Hepatocyte (in vitro differentiated cells): ENCODE results near the gene GPR157. TPM values are rescaled to one million over a fixed set of nuclear protein-coding genes. Genes with fewer than 3 reads are reported as not detected.

Experiments
- DNase-seq: peaks from one replicate; pipeline ENCODE4 v3.0.0-alpha.2; 2016; ENCODE audit warnings: low spot score
- H2AFZ ChIP-seq: fragments of 200-600 bp; sonication (generic); 2 replicates; pipeline ENCODE4 v1.6.0; 2016; ENCODE audit warnings: antibody characterized with exemption, mild to moderate bottlenecking
- H3K27ac ChIP-seq: fragments of 200-600 bp; sonication (generic); 2 replicates; pipeline ENCODE4 v1.5.1; 2016; ENCODE audit warnings: mild to moderate bottlenecking
- H3K27me3 ChIP-seq: fragments of 200-600 bp; sonication (generic); 2 replicates; pipeline ENCODE4 v1.6.1; 2016
- H3K36me3 ChIP-seq: fragments of 200-600 bp; sonication (generic); replicated peaks from 2 replicates; pipeline ENCODE4 v1.5.1; 2016; ENCODE audit warnings: low read depth; ENCODE audit not compliant: insufficient read depth
- H3K4me1 ChIP-seq: fragments of 200-600 bp; sonication (generic); 2 replicates; pipeline ENCODE4 v1.5.1; 2016; ENCODE audit warnings: mild to moderate bottlenecking, moderate library complexity; ENCODE audit not compliant: insufficient read depth
- H3K4me2 ChIP-seq: fragments of 200-600 bp; sonication (generic); 2 replicates; pipeline ENCODE4 v1.6.0; 2016
- H3K4me3 ChIP-seq: fragments of 200-600 bp; sonication (generic); 2 replicates; pipeline ENCODE4 v1.5.1; 2016; ENCODE audit warnings: mild to moderate bottlenecking
- H3K79me2 ChIP-seq: fragments of 200-600 bp; sonication (generic); 2 replicates; pipeline ENCODE4 v1.6.0; 2017; ENCODE audit warnings: mild to moderate bottlenecking
- H3K9me2 ChIP-seq: fragments of 200-600 bp; sonication (generic); replicated peaks from 2 replicates; pipeline ENCODE4 v1.6.0; 2017; ENCODE audit warnings: mild to moderate bottlenecking; ENCODE audit not compliant: insufficient read depth
- H3K9me3 ChIP-seq: fragments of 200-600 bp; sonication (generic); 2 replicates; pipeline ENCODE4 v1.5.1; 2016; ENCODE audit warnings: low read depth, mild to moderate bottlenecking
- H4K20me1 ChIP-seq: fragments of 200-600 bp; sonication (generic); 2 replicates; pipeline ENCODE4 v1.6.0; 2016; ENCODE audit warnings: mild to moderate bottlenecking; ENCODE audit not compliant: insufficient read depth, poor library complexity, severe bottlenecking
- EZH2 ChIP-seq: fragments of 200-600 bp; sonication (generic); IDR thresholded peaks from 2 replicates; pipeline ENCODE4 v1.6.1; 2016; ENCODE audit warnings: antibody characterized with exemption, mild to moderate bottlenecking, borderline replicate concordance
- EZH2phosphoT487 ChIP-seq: fragments of 200-600 bp; sonication (generic); IDR thresholded peaks from one replicate; pipeline ENCODE4 v1.6.1; 2018; ENCODE audit warnings: antibody characterized with exemption, mild to moderate bottlenecking, low read depth, moderate library complexity; ENCODE audit not compliant: unreplicated experiment, severe bottlenecking
- WGBS: methylation state at CpG from one replicate; pipeline ENCODE4 v1.1.6; 2016; ENCODE audit warnings: low lambda C conversion rate; ENCODE audit errors: missing lambda C conversion rate; 5-methylcytosine and 5-hydroxymethylcytosine counted together
- polyA plus RNA-seq: library from polyadenylated mRNA; unstranded; fragments of >200 nt; fragmentation: Nextera tagmentation; extraction: Ambion mirVana; gene quantifications from 2 replicates; pipeline ENCODE4 v1.2.1, GENCODE V29; 2016
- total RNA-seq: library from RNA; depleted of rRNA; stranded (reverse); fragments of >200 nt; gene quantifications from 2 replicates; pipeline ENCODE4 v1.2.3, GENCODE V29; 2014
- TF ChIP-seq, protein P1 (sequence below): fragments of 200-600 bp; sonication (generic); IDR thresholded peaks from 2 replicates; pipeline ENCODE4 v1.5.1; 2016; ENCODE audit warnings: antibody characterized with exemption, mild to moderate bottlenecking; ENCODE audit not compliant: poor library complexity

Gene GPR157
- total and polyA plus RNA-seq, 2 experiments from 2014 or later, result 14.4 to 18.6 TPM

DNA sequence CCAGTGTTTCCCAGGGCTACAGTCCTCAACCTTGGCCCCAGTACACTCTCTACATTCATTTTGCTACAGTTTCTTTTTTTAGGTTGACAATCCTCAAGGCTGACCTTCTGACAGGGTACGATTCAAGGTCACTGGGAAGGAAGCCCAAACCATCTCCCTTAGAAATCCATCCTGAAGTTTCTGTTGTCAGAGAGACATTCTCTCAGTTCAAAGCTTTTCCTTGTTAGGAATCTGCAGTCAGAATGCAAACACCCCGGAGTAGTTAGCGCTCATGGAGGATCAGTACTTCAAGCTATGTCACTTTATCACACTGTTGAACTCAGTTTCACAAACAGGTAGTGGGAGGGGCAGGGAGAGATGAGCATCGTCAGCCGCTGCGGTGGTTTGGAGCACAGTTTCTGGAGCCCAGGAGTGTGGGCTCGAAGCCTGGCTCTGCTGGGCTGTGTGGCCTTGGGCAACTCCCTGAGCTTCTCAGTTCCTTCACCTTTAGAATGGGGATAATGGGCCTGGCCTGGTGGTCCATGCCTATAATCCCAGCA lies 63.6 kb downstream of the GPR157 start:
- Histone ChIP-seq H4K20me1 (no peaks in the 10 kb centered on the region), H3K27me3 (no peaks in the 10 kb centered on the region), H3K4me3 (no peak overlapping the region), H2AFZ (no peak overlapping the region), H3K4me2 (no peak overlapping the region), H3K36me3 (no peaks in the 10 kb centered on the region), H3K4me1 (peaks cover 5% of the 10 kb centered on the region), H3K27ac (no peak overlapping the region), H3K9me2 (no peaks in the 10 kb centered on the region), H3K9me3 (no peaks in the 10 kb centered on the region), H3K79me2 (no peaks in the 10 kb centered on the region)
- no peak for DNase-seq
- TF ChIP-seq, protein P1, sequence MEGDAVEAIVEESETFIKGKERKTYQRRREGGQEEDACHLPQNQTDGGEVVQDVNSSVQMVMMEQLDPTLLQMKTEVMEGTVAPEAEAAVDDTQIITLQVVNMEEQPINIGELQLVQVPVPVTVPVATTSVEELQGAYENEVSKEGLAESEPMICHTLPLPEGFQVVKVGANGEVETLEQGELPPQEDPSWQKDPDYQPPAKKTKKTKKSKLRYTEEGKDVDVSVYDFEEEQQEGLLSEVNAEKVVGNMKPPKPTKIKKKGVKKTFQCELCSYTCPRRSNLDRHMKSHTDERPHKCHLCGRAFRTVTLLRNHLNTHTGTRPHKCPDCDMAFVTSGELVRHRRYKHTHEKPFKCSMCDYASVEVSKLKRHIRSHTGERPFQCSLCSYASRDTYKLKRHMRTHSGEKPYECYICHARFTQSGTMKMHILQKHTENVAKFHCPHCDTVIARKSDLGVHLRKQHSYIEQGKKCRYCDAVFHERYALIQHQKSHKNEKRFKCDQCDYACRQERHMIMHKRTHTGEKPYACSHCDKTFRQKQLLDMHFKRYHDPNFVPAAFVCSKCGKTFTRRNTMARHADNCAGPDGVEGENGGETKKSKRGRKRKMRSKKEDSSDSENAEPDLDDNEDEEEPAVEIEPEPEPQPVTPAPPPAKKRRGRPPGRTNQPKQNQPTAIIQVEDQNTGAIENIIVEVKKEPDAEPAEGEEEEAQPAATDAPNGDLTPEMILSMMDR, result no peak
- TF ChIP-seq EZH2phosphoT487 (no peak), EZH2 (no peak)
- WGBS, result 67% methylated on average over 7 of the region's 7 CpGs

DNA sequence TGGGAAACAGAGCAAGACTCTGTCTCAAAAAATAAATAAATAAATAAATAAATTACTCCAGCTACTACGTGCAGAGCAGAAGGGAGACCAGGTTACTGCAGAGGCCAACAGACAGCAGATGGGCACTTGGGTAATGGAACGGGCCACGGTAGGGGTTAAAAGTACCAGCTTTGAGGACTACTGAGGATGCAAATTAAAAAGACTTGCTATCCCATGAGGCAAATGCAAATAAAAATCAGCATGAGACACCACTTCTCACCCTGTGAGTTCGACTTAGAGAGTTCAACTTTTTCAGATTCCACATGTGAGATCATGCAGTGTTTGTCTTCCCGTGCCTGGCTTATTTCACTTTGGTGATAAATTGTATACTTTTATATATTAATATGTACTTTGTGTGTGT lies 66.1 kb downstream of the GPR157 start:
- Histone ChIP-seq H3K4me1 (no peaks in the 10 kb centered on the region), H3K36me3 (no peaks in the 10 kb centered on the region), H3K79me2 (no peaks in the 10 kb centered on the region), H3K27me3 (no peaks in the 10 kb centered on the region), H3K9me2 (no peaks in the 10 kb centered on the region), H3K27ac (no peak overlapping the region), H4K20me1 (no peaks in the 10 kb centered on the region), H2AFZ (no peak overlapping the region), H3K4me2 (no peak overlapping the region), H3K9me3 (no peaks in the 10 kb centered on the region), H3K4me3 (no peak overlapping the region)
- no peak for TF ChIP-seq EZH2
- TF ChIP-seq, protein P1, result no peak
- no peak for TF ChIP-seq EZH2phosphoT487
- DNase-seq, result no peak
- WGBS, result 81% methylated on average over 5 of the region's 5 CpGs

DNA sequence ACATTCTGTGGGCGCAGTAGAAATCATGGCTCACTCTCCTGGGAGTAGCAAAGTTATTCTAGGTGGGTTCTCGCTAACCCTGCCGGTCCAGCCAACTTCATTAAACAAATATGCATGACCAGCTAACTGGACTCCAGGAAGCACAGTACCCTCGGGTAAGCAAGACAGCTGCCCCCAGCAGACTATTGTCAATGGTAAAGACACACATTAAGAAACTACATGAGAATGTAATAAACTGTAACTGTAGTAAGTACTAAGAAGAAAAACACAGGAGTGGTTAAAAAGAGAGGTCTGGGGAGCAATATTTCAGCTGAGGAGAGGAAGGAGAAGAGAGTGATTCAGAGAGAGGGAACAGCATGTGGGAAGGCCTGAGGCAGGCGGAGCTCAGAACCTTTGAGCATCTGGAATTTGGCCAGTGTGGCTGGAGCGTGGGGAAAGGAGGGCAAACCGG lies 66.9 kb downstream of the GPR157 start:
- TF ChIP-seq, protein P1, result no peak
- TF ChIP-seq EZH2 (no peak), EZH2phosphoT487 (no peak)
- no peak for DNase-seq
- H3K79me2 ChIP-seq, result no peaks in the 10 kb centered on the region
- H3K36me3 ChIP-seq, result no peaks in the 10 kb centered on the region
- no peaks in the 10 kb centered on the region for H4K20me1 ChIP-seq
- H3K9me2 ChIP-seq, result no peaks in the 10 kb centered on the region
- no peaks in the 10 kb centered on the region for H3K9me3 ChIP-seq
- H3K4me1 ChIP-seq, result no peaks in the 10 kb centered on the region
- no peaks in the 10 kb centered on the region for H3K27me3 ChIP-seq
- H3K4me2 ChIP-seq, result no peak overlapping the region
- 79% methylated on average over 7 of the region's 7 CpGs for WGBS
- H3K27ac ChIP-seq, result no peak overlapping the region
- no peak overlapping the region for H3K4me3 ChIP-seq
- no peak overlapping the region for H2AFZ ChIP-seq
